ENCODE data around the gene COMMD1.

DNA sequence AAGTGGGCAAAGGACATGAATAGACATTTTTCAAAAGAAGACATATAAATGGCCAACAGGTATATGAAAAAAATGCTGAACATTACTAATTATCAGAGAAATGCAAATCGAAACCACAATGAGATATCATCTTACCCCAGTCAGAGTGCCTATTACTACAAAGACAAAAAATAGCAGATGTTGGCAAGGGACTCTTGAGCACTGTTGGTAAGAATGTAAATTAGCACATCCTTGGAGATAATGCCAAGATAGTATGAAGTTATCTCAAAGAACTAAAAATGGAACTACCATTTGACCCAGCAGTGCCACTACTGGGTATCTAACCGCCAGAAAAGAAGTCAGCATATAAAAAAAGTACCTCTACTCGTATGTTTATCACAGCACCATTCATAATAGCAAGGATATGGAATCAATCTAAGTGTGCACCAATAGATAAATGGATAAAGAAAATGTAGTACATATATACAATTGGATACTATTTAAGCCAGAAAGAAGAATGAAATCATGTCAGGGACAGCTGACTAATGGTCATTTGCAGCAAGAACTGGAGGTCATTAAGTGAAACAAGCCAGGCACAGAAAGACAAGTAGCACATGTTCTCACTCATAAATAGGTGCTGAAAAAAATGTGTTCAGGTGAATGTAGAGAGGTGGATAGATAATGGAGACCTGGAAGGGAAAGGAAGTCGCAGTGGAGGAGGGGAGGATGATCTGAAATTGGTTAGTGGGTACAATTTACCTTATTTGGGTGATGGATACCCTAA lies 148.7 kb downstream of the COMMD1 start:
- TF ChIP-seq, protein P1, sequence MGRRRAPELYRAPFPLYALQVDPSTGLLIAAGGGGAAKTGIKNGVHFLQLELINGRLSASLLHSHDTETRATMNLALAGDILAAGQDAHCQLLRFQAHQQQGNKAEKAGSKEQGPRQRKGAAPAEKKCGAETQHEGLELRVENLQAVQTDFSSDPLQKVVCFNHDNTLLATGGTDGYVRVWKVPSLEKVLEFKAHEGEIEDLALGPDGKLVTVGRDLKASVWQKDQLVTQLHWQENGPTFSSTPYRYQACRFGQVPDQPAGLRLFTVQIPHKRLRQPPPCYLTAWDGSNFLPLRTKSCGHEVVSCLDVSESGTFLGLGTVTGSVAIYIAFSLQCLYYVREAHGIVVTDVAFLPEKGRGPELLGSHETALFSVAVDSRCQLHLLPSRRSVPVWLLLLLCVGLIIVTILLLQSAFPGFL (CRISPR knock-in tag; IDR thresholded peaks at IDR 0.05; ENCODE audit: borderline replicate concordance) = no peak
- TF ChIP-seq, protein P2, sequence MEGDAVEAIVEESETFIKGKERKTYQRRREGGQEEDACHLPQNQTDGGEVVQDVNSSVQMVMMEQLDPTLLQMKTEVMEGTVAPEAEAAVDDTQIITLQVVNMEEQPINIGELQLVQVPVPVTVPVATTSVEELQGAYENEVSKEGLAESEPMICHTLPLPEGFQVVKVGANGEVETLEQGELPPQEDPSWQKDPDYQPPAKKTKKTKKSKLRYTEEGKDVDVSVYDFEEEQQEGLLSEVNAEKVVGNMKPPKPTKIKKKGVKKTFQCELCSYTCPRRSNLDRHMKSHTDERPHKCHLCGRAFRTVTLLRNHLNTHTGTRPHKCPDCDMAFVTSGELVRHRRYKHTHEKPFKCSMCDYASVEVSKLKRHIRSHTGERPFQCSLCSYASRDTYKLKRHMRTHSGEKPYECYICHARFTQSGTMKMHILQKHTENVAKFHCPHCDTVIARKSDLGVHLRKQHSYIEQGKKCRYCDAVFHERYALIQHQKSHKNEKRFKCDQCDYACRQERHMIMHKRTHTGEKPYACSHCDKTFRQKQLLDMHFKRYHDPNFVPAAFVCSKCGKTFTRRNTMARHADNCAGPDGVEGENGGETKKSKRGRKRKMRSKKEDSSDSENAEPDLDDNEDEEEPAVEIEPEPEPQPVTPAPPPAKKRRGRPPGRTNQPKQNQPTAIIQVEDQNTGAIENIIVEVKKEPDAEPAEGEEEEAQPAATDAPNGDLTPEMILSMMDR (IDR thresholded peaks at IDR 0.05) = no peak
- TF ChIP-seq, protein P3, sequence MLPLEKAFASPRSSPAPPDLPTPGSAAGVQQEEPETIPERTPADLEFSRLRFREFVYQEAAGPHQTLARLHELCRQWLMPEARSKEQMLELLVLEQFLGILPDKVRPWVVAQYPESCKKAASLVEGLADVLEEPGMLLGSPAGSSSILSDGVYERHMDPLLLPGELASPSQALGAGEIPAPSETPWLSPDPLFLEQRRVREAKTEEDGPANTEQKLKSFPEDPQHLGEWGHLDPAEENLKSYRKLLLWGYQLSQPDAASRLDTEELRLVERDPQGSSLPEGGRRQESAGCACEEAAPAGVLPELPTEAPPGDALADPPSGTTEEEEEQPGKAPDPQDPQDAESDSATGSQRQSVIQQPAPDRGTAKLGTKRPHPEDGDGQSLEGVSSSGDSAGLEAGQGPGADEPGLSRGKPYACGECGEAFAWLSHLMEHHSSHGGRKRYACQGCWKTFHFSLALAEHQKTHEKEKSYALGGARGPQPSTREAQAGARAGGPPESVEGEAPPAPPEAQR (CRISPR knock-in tag; IDR thresholded peaks at IDR 0.05) = no peak
- TF ChIP-seq ZNF317 (CRISPR knock-in tag; IDR thresholded peaks at IDR 0.05; ENCODE audit: borderline replicate concordance, low read depth) = no peak
- TF ChIP-seq SMAD3 (CRISPR knock-in tag; IDR thresholded peaks at IDR 0.05; ENCODE audit: borderline replicate concordance) = no peak
- TF ChIP-seq, protein P4, sequence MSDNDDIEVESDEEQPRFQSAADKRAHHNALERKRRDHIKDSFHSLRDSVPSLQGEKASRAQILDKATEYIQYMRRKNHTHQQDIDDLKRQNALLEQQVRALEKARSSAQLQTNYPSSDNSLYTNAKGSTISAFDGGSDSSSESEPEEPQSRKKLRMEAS (CRISPR knock-in tag; IDR thresholded peaks at IDR 0.05) = no peak
- TF ChIP-seq ELF4 (CRISPR knock-in tag; IDR thresholded peaks at IDR 0.05; ENCODE audit: low read depth) = no peak
- no peak for TF ChIP-seq TEAD4 (CRISPR knock-in tag; IDR thresholded peaks at IDR 0.05)
- no peak for TF ChIP-seq MYBL2 (CRISPR knock-in tag; IDR thresholded peaks at IDR 0.05)
- no peak for TF ChIP-seq FOXJ3 (CRISPR knock-in tag; IDR thresholded peaks at IDR 0.05; ENCODE audit: borderline replicate concordance)

All from WTC11 (cell line).